HL-60 (cell line): ENCODE results near the gene NPAS2.

Experiments
- DNase-seq, 2 experiments: peaks; one replicate each; pipeline ENCODE4 v3.0.0-alpha.2; 2010 to 2020; ENCODE audit warnings: low read depth in 1 of 2, low spot score in 1 of 2
- H3K27ac ChIP-seq: fragments of 250-450 bp; sonication (Bioruptor Pico); replicated peaks from 2 replicates; pipeline ENCODE4 v1.5.1; 2020; ENCODE audit warnings: mild to moderate bottlenecking, moderate library complexity
- H3K27me3 ChIP-seq: fragments of 250-450 bp; sonication (Bioruptor Pico); 2 replicates; pipeline ENCODE4 v1.5.1; 2021; ENCODE audit warnings: mild to moderate bottlenecking, moderate library complexity; ENCODE audit not compliant: insufficient read depth, poor library complexity, severe bottlenecking
- H3K4me3 ChIP-seq: replicated peaks from 2 replicates; pipeline ENCODE4 v1.5.1; 2011; ENCODE audit warnings: mild to moderate bottlenecking, control low read depth, low read length; ENCODE audit not compliant: insufficient read depth
- GABPA ChIP-seq: IDR thresholded peaks from 2 replicates; pipeline ENCODE4 v1.6.1; 2012; ENCODE audit warnings: low read depth
- POLR2AphosphoS5 ChIP-seq: IDR thresholded peaks from 2 replicates; pipeline ENCODE4 v1.6.1; 2012; ENCODE audit warnings: low read depth
- SPI1 ChIP-seq: IDR thresholded peaks from 2 replicates; pipeline ENCODE4 v1.6.1; 2012; ENCODE audit warnings: low read depth, mild to moderate bottlenecking, borderline replicate concordance
- TF ChIP-seq, protein P1 (sequence below): IDR thresholded peaks from 2 replicates; pipeline ENCODE4 v1.6.1; 2012; ENCODE audit warnings: low read depth; ENCODE audit not compliant: insufficient replicate concordance
- TF ChIP-seq, protein P2 (sequence below): IDR thresholded peaks from one replicate; pipeline ENCODE4 v1.5.1; 2011; ENCODE audit warnings: low read length, control low read depth, inconsistent platforms; ENCODE audit not compliant: insufficient read depth

The NPAS2 gene

GRCh38 chr2:100953406-100954043 is 133.6 kb downstream of the NPAS2 start:
- no peak for DNase-seq
- TF ChIP-seq GABPA: no peak
- no peak for TF ChIP-seq POLR2AphosphoS5
- TF ChIP-seq, protein P1, sequence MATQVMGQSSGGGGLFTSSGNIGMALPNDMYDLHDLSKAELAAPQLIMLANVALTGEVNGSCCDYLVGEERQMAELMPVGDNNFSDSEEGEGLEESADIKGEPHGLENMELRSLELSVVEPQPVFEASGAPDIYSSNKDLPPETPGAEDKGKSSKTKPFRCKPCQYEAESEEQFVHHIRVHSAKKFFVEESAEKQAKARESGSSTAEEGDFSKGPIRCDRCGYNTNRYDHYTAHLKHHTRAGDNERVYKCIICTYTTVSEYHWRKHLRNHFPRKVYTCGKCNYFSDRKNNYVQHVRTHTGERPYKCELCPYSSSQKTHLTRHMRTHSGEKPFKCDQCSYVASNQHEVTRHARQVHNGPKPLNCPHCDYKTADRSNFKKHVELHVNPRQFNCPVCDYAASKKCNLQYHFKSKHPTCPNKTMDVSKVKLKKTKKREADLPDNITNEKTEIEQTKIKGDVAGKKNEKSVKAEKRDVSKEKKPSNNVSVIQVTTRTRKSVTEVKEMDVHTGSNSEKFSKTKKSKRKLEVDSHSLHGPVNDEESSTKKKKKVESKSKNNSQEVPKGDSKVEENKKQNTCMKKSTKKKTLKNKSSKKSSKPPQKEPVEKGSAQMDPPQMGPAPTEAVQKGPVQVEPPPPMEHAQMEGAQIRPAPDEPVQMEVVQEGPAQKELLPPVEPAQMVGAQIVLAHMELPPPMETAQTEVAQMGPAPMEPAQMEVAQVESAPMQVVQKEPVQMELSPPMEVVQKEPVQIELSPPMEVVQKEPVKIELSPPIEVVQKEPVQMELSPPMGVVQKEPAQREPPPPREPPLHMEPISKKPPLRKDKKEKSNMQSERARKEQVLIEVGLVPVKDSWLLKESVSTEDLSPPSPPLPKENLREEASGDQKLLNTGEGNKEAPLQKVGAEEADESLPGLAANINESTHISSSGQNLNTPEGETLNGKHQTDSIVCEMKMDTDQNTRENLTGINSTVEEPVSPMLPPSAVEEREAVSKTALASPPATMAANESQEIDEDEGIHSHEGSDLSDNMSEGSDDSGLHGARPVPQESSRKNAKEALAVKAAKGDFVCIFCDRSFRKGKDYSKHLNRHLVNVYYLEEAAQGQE: no peak
- TF ChIP-seq, protein P2, sequence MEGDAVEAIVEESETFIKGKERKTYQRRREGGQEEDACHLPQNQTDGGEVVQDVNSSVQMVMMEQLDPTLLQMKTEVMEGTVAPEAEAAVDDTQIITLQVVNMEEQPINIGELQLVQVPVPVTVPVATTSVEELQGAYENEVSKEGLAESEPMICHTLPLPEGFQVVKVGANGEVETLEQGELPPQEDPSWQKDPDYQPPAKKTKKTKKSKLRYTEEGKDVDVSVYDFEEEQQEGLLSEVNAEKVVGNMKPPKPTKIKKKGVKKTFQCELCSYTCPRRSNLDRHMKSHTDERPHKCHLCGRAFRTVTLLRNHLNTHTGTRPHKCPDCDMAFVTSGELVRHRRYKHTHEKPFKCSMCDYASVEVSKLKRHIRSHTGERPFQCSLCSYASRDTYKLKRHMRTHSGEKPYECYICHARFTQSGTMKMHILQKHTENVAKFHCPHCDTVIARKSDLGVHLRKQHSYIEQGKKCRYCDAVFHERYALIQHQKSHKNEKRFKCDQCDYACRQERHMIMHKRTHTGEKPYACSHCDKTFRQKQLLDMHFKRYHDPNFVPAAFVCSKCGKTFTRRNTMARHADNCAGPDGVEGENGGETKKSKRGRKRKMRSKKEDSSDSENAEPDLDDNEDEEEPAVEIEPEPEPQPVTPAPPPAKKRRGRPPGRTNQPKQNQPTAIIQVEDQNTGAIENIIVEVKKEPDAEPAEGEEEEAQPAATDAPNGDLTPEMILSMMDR: no peak
- TF ChIP-seq SPI1: no peak
- Histone ChIP-seq H3K4me3 (no peak overlapping the region), H3K27ac (no peak overlapping the region), H3K27me3 (peaks cover 4% of the 10 kb centered on the region)

DNA sequence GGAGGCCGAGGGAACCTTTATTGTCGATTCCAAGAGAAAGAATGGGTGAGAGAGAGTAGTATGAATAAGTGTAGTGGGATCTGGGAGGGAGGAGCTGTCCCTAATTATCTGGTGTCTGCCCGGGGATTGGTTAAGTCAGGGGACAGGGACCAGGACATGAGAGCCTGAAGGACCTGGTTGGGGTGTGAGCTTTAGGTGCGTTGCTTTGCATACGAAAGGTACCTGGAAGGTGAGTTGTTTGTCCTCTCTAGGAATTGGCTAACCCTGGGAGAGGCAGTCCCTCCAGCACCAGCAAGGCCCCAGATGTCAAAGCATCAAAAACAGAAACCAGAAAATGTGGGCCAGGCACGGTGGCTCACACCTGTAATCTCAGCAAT is 134.1 kb downstream of the NPAS2 start:
- no peak for DNase-seq

GRCh38 chr2:100955226-100955625 is 135.3 kb downstream of the NPAS2 start:
- no peak overlapping the region for H3K27ac ChIP-seq
- H3K4me3 ChIP-seq: no peak overlapping the region
- no peaks in the 10 kb centered on the region for H3K27me3 ChIP-seq
- TF ChIP-seq, protein P1: no peak
- no peak for TF ChIP-seq POLR2AphosphoS5
- TF ChIP-seq GABPA: no peak
- TF ChIP-seq, protein P2: no peak
- TF ChIP-seq SPI1: no peak
- no peak for DNase-seq

More for the DNA sequence above, 134.1 kb downstream of the NPAS2 start:
- no peaks in the 10 kb centered on the region for H3K27me3 ChIP-seq
- TF ChIP-seq SPI1 (no peak), GABPA (no peak), POLR2AphosphoS5 (no peak)
- TF ChIP-seq, protein P1: no peak
- TF ChIP-seq, protein P2: no peak
- no peak overlapping the region for H3K27ac ChIP-seq
- no peak overlapping the region for H3K4me3 ChIP-seq
